Neural cell (in vitro differentiated cells): ENCODE measurements around the gene CD163L1.

ENCODE experiments used
- CTCF ChIP-seq: fragments of 450-650 bp; IDR thresholded peaks from 2 replicates; pipeline ENCODE4 v1.5.1; 2014; ENCODE audit warnings: antibody characterized with exemption, mild to moderate bottlenecking, moderate library complexity; ENCODE audit not compliant: poor library complexity, severe bottlenecking
- EZH2 ChIP-seq: fragments of 200-600, 300-800 bp; shearing (Covaris generic), sonication (generic); IDR thresholded peaks from 2 replicates; pipeline ENCODE4 v1.6.1; 2014; ENCODE audit warnings: antibody characterized with exemption, low read length, borderline replicate concordance, mild to moderate bottlenecking; ENCODE audit not compliant: insufficient read depth, poor library complexity, severe bottlenecking
- MXI1 ChIP-seq: fragments of 450-650 bp; conservative IDR thresholded peaks from 2 replicates; pipeline ENCODE4 v1.6.1; 2014; ENCODE audit warnings: antibody characterized with exemption, mild to moderate bottlenecking; ENCODE audit not compliant: poor library complexity, severe bottlenecking
- POLR2AphosphoS5 ChIP-seq: IDR thresholded peaks from 2 replicates; pipeline ENCODE4 v1.6.1; 2012
- SMC3 ChIP-seq: fragments of 450-650 bp; conservative IDR thresholded peaks from 2 replicates; pipeline ENCODE4 v1.6.1; 2014; ENCODE audit warnings: antibody characterized with exemption, mild to moderate bottlenecking, moderate library complexity; ENCODE audit not compliant: poor library complexity

GRCh38 chr12:7375145-7375543, 68.8 kb downstream of the CD163L1 start:
- no peak for TF ChIP-seq CTCF
- TF ChIP-seq SMC3, result no peak
- TF ChIP-seq MXI1, result no peak
- TF ChIP-seq EZH2, result no peak
- TF ChIP-seq POLR2AphosphoS5, result no peak
